ENCODE measurements around the gene CCDC80.

Gene CCDC80

DNA sequence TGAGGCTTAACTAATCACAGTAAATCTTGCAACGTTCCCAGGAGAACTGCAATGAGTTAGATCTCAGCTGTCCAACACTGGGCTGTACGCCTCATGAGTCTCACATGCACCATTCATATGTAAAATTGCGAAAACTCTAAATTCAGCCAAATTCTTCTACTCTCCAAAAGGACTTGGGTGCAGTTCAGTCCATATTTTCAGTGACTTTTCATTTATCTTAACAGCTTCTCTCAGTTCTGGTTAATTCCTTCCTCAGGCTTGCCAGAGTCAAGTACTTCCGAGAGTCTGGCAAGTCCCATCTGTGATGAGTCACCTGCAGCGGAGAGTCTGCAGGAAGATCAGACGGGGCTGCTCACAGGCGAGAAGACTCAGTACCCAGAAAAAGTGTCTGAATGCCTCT, 11.5 kb downstream of the CCDC80 start:
- peak; percentile 24 for DNase-seq

DNA sequence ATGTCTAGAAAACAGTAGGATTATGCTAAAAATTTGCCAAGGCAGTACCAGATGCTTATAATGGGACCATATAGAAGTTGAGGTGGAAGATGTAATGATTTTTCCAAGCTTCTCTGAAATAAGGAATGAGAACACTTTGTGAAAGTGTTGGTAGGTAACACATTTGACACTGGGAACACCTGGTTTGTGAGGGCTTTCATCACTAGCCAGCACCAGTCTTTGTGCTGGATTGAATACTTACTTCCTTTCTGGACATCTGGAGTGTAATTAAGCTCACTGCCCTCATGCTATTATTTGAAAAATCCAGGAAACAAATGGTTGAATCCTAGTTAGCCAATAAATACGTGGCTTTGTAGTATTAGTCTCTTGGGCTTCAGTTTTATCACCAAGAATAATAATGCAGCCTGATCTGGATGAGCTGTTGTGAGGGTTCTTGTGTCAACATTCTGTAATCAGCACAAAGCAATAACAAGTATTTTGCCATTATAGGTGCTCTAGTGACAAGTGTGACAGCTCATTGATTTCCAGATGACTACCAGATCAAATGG, 12.9 kb downstream of the CCDC80 start:
- DNase-seq = no peak

DNA sequence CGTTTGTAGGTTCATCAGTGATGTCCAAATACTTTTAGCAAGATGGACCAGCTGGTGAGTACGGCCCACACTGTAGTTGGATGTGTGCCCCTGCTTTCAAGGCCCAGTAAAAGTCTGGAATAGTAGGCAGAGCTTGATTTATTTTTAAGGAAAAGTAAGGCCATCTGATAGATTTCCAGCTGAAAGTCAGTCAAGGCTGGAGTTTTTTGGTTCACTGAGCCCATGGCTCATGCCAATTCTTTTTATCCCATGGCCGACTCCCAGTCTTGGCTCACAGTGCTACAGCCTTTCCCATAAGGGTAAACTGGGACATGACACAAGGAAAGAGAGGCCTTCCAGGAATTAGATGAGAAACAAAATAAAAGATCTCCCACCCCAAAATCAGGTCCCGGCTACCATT, 13.5 kb downstream of the CCDC80 start:
- DNase-seq = no peak

DNA sequence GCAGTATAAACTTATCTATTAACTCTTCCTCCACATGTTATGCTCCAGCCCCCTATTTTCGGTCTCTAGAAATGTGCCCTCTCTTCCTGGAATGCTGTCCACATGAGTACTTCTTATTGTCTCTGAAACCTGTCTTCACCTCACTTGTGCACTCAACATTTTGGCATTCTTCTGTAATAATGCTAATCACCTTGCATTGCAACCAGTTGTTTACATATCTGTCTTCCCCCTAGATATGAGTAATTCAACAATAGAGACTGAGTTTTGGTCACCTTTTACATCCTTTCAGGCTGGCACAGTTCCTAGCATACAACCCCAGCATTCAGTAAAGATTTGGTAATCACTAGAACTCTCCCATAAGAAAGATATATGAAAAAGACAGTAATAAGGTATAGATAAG, 17.2 kb downstream of the CCDC80 start:
- no peak for DNase-seq

DNA sequence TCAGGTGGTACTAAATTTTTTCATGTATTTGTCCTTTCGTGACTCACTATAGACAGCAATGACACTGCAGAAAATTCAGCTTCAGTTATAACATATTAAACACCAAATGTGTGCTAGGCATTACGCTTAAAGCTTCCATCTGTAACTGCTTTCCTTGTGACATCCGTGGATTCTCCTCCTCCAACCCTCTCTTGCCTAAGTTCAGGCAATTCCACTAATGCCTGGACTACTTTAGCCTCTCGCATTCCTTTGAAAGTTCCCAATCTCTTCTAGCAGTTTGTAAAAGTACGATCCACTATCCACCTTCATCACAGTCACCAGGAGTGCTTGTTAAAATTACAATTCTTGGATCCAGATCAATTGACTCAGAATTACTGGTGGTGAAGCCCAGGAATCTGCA, 17.7 kb downstream of the CCDC80 start:
- no peak for DNase-seq

DNA sequence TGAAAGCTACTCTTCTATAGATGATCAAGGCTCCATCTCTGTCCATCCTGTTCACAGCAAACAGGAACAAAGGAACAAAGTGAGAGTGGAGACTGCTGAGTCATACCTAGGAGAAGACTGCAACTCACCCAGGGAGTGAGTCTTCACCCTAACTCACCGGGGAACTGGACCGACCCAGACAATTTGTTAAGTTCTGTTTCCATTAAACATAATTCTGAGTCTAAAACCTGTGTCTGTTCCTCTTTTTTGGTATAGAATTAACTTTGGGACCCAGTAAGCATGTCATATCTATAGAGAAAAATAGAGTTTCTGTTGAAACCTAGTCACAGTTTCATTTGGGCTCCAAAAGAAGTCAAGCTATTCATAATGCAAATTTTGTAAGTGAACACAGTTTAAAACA, 21.6 kb downstream of the CCDC80 start:
- no peak for DNase-seq

DNA sequence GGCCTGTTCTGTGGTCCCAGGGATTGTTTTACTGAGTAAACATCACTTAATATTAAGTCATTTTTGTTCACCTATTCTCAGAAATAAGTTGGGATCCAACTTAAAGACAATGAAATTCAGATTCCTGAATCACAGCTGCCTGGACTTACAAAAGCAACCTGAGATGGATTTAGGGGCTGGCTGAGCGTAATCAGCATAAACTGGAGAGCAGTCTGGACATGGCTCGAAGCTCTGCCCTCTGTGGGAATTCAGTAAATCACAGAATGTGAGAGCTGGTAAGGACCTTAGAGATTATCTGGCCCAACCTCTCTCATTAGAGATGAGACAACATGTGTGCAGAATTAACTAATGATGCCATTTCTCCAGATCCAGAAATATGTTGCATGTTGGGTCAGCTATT, 23.7 kb downstream of the CCDC80 start:
- no peak for DNase-seq

DNA sequence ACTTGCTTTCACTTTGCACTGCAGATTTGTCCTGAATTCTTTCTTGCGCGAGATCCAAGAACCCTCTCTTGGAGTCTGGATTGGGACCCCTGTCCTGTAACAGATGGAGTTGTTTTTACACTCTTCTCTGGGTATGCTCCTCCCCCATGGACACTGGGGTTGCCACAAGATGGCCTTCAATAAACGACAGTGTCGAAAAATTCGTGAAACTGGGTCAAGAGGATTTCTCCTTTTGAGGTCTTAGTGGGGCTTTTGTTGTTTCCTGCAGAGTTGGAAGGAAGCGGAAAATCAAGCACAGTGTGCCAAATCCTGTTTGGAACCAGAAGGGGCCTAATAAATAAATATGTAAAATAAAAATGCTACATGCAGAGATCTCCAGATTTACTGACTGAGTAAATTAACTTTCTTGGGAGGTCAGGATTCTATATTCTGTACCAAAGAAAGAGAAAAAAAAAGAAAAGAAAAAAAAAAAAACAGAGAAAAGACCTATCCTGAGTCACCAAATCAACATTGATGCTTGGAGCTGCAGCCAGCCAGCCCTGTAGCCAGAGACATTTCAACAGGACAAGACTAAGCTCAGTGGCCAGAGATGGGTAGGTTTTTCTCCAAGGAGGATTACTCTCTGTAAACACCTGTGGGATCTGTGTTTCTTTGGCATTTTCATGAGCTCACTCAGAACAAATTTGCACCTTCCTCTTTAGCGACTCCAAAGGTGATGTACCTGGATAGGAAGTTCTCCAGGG, 24.8 kb downstream of the CCDC80 start:
- no peak for DNase-seq

DNA sequence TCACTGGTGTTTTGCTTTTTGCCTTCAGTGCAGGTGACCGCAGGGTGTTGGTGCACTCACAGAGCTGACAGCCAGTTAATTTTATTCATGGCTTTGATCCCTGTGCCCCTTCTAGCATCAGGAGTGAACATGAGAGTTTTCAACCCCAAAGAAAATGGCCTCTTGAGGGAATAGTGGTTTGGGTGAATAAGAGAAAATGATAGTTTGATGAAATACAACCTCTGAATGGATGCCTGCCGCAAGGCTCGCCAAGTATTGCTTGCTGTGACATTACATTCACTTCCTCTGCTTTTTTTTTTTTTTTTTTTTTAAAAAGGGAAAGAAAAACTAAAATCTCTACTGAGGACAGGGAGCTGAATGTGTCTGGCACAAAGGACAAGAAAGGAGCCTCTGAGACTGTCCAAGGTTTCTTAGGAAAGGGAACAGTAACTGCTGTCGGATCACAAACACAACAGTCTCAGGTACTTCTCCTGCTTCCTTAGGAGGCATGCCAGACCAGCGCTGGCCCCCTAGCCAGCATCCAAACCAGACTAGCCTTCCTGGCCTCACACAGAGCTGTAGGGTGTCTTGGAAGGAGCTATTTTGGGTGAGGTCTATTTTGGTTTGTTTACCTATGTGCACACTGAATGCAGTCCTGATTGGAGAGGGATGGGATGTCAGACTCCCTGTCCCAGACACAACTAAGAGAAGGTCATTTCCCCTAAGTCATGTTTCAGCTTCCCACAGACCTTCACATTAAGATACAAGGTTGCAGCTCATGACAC, 29.0 kb downstream of the CCDC80 start:
- no peak for DNase-seq

DNA sequence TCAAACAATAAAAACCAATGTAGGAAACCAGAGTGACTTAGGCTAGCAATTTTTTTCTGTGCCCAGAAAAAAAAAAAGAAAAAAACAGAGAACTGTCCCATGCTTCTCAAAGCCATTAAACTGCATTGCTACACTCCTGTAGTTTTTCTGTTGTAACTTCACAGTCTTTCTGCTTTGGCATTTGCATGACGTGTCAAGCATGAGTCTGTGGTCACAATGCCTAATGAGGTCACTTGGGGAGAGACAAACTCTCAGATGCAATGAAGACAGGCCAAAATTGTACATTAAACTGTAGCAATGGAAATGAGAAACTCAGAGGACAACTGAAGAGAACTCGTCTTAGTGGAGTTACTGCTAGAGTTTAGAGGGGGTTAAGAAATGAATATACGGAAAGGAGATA, 30.8 kb downstream of the CCDC80 start:
- DNase-seq = no peak

DNA sequence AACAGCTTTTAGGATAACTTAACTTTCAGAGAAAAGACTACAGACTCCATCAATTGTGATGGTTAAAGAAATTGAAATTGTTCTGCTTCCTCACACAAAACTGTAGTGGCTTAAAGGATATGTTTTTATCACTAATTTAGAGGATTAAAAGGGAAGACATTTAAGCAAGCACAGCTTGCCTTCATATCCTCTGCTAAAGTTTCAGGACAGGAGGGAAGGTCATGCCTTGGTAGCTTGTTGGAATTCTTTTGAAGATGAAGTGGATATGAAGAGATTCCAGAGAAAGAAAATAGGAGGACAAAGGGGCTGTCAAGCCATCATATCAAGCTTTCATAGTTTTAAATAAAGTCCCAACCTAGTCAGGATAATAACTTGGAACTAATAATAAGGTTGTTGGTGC, 33.1 kb downstream of the CCDC80 start:
- DNase-seq = no peak

DNA sequence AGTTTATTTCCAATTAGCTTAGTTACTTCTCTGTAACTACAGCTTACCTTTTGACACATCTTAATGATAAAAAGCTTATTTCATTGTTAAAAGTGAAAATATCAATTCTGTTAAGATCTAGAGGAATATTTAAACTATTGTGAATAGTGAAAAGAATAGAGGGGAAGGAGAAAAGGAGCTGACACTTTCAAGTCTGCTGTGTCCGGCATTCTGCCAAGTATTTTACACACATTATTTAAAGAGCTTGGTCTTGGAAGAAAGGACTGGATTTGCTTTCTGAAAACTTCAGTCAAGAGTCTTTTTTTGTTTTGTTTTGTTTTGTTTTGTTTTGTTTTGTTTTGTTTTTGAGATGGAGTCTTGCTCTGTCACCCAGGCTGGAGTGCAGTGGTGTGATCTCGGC, 34.8 kb downstream of the CCDC80 start:
- DNase-seq = no peak

DNA sequence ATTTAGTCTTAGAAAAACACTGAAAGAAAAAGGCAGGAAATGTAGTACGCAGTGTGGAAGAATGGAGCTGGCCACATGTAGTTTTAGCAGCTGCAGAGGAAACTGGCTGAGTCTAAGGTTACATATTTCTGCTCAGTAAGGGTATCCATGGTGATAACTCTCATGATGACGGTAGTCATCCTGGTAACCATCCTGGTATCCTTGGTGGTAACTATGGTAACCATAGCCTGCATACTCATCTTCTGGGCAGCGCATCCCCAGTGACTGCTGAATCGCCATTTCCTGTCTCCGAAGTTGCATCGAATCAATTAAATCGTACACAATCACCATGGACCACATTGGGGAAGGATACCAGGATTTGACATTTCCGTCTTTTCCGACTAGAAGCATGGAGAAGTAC, 35.7 kb downstream of the CCDC80 start:
- DNase-seq = no peak

DNA sequence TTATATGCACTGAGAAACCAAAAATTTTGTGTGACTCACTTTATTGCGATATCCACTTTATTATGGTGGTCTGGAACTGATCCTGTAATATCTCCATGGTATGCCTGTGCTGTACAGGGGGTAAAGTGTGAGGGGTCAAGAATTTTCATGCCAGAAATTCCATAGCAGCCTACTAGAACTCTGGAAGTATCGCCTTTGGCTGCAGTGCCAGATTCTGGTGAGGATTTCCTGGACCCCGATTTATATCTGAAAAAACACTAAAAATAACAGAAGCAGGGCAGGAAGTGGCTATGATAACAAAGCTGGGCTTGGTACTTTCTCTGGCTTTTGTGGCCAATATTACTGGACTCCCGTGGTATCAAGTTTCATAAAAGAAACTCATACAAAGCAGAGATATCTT, 36.4 kb downstream of the CCDC80 start:
- DNase-seq = no peak

DNA sequence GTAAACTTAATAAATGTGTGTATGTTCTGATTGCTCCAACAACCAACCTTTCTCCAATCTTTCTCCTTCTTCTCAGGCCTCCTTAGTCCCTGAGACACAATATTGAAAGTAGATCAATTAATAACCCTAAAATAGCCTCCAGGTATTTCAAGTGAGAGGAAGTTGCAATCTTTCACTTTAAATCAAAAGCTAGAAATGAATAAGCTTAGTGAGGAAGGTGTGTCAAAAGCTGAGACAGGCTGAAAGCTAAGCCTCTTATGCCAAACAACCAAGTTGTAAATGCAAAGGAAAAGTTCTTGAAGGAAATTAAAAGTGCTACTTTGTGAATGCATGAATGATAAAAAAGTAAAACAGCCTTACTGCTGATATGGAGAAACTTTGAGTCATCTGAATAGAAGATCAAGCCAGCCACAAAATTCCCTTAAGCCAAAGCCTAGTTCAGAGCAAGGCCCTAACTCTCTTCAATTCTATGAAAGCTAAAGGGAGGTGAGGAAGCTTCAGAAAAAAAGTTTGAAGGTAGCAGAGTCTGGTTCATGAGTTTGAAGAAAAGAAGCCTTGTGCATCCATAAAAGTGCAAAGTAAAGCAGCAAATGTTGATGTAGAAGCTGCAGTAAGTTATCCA, 38.6 kb downstream of the CCDC80 start:
- DNase-seq = no peak

DNA sequence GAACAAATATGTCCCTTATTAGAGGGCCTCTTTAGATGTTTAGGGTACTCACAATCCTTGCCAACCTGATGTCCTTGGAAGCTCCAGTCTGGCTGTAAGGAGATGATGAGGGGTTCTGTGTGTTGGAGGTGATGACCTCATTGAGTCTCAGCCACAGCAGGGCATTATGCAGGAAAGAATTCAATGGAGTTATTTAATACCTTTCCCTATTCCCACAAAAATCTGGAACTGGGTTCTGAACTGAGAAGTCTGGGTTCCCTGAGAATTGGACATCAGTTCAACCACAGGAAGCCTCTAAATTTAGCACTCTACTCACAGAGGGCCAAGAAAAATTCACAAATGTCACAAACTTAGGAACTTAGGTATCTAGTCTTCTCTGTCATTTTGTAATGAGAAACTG, 42.2 kb downstream of the CCDC80 start:
- DNase-seq = no peak

DNA sequence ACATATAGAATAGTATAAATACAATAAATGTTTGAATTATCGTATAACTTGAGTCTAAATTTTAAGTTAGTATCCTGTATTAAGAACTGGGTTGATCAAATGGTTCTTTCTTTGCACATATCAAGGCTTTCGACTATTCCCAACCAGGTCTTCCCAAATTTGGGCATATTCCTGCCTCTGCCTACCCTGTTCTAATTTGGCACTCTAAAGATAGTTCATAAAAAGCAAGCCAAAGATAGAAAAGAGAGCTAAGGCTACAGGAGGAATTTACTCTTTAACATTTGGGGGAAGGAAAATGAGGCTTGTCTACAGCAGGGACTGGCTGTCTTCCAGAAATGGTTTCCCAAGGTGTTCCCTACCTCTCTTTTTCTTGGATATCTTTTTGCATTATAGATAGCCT, 43.0 kb downstream of the CCDC80 start:
- DNase-seq = no peak

DNA sequence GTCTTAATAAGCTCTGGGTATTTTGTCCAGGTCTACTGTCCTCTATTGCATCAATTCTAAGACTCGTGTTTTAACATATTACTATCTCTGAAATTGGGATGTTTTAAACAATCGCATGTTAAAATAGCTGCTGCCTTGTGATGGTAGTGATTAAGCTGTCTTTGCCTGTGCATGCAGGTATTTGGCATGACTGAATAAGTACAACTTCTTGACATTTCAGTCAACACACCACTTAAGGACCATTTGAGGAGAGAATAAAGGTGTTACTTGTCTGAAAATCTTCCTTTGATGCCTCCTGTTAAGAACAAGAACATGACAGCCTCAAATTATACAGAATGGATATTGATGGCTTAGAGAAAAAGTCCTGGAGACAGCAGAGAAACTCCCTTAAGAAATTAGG, 46.1 kb downstream of the CCDC80 start:
- no peak for DNase-seq

DNA sequence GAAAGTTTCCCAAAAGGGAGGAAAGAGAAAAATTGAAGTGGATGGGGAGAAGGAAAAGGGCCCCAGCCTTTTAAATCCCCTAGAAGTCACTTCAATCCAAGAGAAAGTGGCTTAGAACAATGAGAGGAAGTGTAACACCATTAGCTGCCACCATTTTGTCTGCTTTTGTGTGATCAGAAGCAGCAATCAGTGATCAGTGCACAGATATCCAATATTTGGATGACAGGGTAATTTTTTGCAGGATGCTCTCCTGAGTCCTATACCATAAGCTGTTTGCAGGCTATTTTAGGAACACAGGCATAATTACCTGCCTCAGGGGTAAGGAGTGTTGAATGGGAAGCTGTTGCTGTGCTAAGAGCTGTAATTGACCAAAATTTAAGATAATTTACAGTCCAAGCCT, 47.7 kb downstream of the CCDC80 start:
- DNase-seq = no peak

DNA sequence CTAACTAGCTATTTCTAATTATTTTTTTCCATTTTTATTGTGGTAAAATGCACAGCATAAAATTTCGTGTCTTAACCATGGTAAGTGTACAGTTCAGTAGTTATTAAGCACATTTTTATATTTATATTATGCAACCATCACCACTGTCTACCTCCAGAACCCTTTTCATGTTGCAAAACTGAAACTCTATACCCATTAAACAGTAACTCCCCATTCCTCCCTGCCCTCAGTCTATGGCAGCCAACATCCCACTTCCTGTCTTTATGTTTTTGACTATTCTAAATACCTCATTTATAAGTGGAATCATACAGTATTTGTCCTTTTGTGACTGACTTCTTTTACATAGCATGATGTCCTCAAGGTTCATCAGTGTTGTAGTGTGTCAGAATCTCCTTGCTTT, 53.6 kb downstream of the CCDC80 start:
- no peak for DNase-seq

DNA sequence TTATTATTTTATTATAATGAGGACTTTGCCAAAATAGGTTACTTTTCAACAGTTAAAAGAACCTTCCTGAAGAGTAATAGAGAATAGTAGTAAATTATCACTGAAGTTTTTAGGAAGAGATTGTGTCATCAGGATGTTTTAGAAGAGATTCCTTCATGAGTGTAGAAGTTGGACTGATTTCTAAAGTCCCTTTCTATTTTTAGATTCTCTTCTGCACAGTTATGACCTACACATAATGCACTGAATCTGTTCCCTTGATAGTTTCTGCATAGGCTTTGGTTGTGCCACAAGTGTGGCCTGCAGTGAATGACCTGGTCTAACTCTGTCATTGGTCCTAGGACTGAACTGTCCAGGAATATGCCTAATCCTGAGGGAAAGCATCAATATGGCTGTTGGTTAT, 55.2 kb downstream of the CCDC80 start:
- no peak for DNase-seq

DNA sequence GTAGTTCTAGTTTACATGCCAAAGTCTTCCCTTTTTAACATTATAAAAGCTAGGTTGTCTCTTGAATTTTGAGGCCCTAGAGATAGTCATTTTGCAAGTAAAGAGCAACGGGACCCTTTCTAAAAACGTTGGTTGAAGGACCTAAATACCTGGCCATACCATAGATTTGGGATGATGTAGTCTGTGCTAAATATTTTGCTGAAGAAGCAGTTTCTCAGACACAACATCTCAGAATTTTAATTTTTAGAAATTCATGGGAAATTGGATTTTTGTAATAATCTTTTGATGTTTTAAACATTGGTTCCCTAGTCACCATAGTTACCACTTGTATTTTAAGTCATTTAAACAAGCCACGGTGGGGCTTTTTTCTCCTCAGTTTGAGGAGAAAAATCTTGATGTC, 57.8 kb downstream of the CCDC80 start:
- no peak for DNase-seq

DNA sequence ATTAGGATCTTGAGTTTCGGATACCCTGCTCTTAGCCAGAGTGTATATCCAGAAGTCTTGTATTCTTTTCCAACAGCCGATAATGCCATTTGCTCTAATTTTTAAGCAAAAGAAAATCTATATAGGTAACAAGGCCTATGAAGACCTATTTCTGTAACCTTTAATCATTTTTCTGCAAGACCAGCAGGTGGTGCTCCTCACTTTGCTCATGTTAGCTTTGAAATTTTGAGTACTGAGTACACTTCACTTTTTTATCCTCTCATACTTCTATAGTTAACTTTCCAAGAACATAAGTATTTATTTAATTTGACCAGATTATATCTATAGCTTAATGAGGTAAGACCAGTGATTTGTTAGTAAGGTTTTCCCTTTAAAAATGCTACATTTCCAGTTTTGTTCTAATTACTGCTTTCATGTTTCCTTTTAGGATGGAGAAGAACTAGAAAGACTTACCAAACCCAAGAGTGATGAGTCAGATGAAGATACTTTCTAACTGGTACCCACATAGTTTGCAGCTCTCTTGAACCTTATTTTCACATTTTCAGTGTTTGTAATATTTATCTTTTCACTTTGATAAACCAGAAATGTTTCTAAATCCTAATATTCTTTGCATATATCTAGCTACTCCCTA, 58.6 kb downstream of the CCDC80 start:
- DNase-seq = peak; percentile 38

DNA sequence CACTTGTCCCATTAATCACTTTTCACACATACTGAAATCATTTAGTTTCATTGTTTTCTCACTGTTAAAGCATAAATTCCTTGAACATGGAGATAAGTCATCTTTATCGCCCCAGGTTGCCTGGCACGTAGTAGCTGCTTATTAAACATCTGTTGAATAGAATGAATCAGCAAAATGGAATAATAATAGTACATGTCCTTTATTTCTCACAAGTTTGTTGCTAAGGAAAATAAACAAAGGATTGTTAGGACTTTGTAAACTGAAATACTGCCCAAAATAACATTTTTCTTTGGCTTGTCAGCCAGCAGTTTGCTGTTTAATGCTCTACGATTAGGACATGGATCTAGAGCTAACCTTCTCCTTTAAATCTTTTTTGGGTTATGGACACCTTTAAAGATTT, 61.2 kb downstream of the CCDC80 start:
- DNase-seq = no peak
